HG03378 (cell line): ENCODE measurements around the gene GPC2.
A peak's percentile ranks its signal among the peaks of the same experiment; 100 is the strongest.
"Not testable (repeated sequence)": the region's sequence is repeated elsewhere in the genome, so short reads cannot be mapped to it uniquely, and the experiment has no call there.

Experiments
- ATAC-seq: cut with Tn5 transposase; IDR thresholded peaks from one replicate; pipeline ENCODE4 v1.9.1; 2021; ENCODE audit warnings: mild to moderate bottlenecking, moderate library complexity; ENCODE audit not compliant: unreplicated experiment

The GPC2 gene

GRCh38 chr7:100204454-100204853 is 27.3 kb upstream of the GPC2 start:
- no peak for ATAC-seq

DNA sequence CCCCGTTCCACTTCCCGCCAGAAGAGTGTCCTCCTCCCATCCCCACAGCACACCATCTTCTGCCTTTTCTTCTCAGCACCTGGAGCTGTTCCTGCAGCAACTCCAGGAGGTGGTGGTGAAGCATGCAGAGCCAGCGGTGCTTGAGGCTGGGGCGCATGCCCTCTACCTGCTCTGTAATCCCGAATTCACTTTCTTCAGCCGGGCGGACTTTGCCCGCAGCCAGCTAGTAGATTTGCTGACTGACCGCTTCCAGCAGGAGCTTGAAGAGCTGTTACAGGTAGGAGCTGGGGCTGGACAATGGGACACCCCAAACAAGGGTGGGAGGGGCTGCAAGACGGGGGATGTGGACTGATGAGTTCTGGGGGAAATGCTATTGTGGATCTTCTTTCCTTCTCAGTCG is 23.5 kb upstream of the GPC2 start:
- ATAC-seq = no peak

- ATAC-seq = no peak
Measured at GRCh38 chr7:100198266-100198665, 21.1 kb upstream of the GPC2 start.

GRCh38 chr7:100195901-100196322 is 18.7 kb upstream of the GPC2 start:
- ATAC-seq = not testable (repeated sequence)

DNA sequence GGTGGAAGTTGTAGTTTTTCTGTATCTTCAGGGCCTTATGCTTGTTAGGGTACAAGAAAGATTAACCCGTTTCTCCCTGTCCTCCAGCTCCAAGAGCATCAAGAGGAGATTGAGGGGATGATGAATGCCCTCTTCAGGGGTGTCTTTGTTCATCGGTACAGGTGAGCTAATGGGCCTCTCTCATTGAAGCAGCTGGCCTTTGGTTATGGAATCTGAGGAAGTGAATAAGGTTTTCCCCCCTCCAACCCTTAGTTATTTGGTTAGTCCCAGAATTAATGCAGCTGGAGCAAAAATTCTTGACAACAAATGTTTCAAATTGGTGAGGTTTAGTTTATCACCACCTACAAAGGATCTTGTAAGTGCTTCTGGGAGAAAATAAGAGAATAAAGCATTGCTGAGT is 18.0 kb upstream of the GPC2 start:
- no peak for ATAC-seq

GRCh38 chr7:100192969-100193368 is 15.8 kb upstream of the GPC2 start:
- ATAC-seq = no peak

DNA sequence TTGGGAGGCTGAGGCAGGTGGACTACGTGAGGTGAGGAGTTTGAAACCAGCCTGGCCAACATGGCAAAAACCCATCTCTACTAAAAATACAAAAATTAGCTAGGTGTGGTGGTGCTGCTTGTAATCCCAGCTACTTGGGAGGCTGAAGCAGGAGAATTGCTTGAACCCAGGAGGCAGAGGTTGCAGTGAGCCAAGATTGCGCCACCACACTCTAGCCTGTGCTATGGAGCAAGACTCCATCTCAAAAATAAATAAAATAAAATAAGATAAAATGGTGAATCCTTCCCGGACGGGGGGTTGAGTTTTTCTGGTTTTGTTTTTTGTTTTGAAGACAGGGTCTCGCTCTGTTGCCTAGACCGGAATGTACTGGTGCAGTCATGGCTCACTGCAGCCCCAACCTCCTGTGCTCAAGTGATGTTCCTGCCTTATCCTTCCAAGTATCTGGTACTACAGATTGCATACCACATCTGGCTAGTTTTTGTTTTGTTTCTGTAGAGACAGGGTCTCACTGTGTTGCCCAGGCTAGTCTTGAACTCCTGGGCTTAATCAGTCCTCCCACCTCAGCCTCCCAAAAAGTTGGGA is 15.2 kb upstream of the GPC2 start:
- ATAC-seq = not testable (repeated sequence)

GRCh38 chr7:100191775-100192174 is 14.6 kb upstream of the GPC2 start:
- no peak for ATAC-seq

- ATAC-seq = peak; percentile 59
Measured at GRCh38 chr7:100190048-100190711, 13.0 kb upstream of the GPC2 start.

GRCh38 chr7:100189061-100189460 is 11.9 kb upstream of the GPC2 start:
- no peak for ATAC-seq

DNA sequence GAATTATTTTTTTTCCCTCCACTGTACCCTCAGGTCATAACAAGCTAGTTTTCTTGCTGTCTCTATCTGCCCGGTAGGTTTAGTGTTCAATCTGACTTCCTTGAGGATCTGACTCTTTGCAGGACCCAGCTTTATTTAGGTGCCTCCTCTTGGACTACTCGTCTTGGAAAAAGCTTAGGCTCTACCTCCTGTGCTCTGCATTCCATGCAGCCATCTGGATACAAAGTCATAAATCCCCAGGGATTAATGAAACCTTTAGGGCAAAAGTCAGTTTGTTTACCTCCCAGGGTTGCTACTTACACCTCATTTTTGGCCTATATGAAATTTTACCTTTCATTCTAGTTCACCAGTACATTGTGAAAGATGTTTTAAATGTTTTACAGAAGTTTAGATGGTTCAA is 8.5 kb upstream of the GPC2 start:
- no peak for ATAC-seq

DNA sequence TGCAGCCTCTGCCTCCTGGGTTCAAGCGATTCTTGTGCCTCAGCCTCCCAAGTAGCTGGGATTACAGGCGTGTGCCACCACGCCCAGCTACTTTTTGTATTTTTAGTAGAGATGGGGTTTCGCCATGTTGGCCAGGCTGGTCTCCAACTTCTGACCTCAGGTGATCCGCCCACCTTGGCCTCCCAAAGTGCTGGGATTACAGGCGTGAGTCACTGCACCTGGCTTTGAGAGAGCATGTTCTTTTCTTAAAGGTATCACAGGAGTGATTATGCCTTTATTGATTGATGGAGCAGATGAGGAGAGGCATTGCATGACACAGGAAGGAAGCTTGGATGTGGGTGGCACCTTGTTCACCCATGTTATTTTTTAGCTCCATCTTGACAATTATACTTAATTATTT is 5.9 kb upstream of the GPC2 start:
- ATAC-seq = not testable (repeated sequence)

- not testable (repeated sequence) for ATAC-seq
Measured at GRCh38 chr7:100182616-100183015, 5.4 kb upstream of the GPC2 start.

DNA sequence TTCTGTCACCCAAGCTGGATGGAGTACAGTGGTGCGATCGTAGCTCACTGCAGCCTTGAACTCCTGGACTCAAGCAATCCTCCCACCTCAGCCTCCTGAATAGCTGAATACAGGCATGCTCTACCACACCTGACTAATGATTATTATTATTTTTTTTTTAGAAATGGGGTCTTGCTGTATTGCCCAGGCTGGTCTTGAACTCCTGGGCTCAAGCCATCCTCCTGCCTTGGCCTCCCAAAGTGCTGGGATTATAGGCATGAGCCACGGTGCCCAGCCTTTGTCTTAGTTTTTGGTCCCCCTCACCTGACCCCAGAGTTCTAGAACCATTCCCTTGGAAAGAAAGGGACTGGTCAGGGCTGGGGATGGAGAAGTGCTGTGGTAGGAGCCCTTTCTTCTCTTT is 2.9 kb upstream of the GPC2 start:
- ATAC-seq = not testable (repeated sequence)

DNA sequence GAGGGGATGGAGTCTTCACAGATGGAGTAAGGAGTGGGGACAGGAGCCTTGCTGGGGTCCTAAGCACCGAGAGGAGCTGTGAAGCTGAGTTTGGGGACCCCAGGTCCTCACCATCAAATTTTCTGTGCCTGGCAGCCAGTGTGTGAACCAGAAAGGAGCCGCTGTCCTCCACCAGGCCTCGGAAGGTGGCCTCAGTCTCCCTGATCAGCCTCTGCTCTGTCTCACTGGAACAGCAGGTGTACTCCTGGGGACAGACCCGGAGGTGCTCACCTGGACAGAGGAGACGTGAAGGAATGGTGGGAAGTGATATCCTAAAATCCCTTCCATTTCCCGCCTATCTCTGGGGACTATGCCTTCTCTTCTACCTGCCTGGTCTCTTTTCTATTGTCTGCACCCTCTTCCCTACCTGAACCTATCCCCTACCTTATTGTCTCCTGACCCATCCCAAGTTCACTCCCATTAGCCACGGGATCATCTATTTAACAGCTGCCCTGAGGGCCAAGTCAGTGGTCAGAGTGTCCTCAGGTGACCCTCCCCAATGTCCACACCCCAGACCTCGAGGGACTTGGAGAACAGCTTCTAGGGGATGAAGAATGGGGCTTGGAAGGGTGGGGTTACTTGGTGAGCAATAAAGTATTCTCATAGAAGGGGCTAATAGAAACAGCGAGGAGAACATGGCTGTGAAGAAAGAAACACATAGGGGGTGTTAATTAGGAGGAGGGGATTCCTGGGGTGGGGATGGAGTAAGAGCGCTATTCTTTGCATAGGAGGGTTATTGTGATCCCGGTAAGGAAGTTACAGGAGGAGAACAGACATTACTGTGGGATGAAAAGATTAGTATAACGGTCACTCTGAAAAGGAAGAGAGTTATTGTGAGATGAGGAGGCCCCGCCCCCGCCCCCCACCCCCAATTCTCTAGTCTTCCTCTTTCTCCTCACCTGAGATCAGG is 811 bp downstream of the GPC2 start:
- no peak for ATAC-seq

GRCh38 chr7:100175296-100175935 is 1.8 kb downstream of the GPC2 start:
- ATAC-seq = no peak

DNA sequence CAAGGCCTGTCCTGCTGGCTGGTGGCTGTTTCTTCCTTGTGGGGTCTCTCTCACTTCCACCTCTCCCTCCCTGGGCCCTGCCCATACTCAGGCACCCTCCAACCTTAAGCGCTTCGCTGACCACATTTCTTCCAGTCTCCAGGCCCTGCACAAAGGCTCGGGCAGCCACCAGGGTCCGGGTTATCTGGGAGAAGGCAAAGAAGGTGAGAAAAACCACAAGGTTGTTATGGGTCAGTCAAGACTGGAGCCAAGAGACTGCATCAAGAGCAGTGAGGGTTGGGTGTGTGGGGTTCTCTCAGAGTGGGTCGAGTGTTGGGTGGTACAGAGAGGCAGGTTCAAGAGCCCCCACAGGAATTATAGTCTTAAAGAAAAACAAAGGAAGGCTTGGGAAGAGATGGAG is 2.6 kb downstream of the GPC2 start:
- no peak for ATAC-seq

GRCh38 chr7:100173806-100174495 is 3.2 kb downstream of the GPC2 start:
- no peak for ATAC-seq

DNA sequence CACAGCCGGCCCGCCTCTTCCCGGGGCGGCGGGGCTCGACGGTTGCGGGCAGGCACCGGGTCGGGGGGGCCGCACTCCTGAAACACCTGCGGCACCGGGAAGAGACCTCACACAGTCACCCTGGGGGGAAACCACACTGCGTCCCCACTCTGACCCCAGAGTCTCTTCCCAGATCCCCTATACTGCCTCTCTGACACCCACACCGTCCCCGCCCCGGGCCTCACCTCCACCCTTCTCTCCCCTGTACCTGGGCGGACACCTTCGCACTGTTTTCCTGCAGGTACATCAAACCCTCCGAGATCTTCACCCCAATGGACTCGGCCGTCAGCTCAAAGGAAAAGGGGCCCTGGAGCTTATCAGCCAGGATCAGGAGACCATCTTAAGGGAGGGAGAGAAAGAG is 5.3 kb downstream of the GPC2 start:
- ATAC-seq = no peak

- ATAC-seq = no peak
Measured at GRCh38 chr7:100171087-100171681, 6.0 kb downstream of the GPC2 start.
